Neural progenitor cell (in vitro differentiated cells): ENCODE measurements around the gene AGPS. TPM values are rescaled to one million over a fixed set of nuclear protein-coding genes. Genes with fewer than 3 reads are reported as not detected.

Experiments
- DNase-seq: peaks from one replicate; pipeline ENCODE4 v3.0.0-alpha.2; 2016; ENCODE audit warnings: low spot score
- H2AFZ ChIP-seq: fragments of 200-600 bp; sonication (generic); replicated peaks from 2 replicates; pipeline ENCODE4 v1.6.1; 2016; ENCODE audit warnings: antibody characterized with exemption
- H3F3A ChIP-seq: fragments of 200-600 bp; sonication (generic); 2 replicates; pipeline ENCODE4 v1.6.1; 2016; ENCODE audit warnings: antibody characterized with exemption, low read depth
- H3K27ac ChIP-seq: fragments of 200-600 bp; sonication (generic); 2 replicates; pipeline ENCODE4 v1.5.1; 2016; ENCODE audit warnings: mild to moderate bottlenecking
- H3K27me3 ChIP-seq: fragments of 200-600 bp; sonication (generic); 2 replicates; pipeline ENCODE4 v1.6.1; 2016; ENCODE audit warnings: mild to moderate bottlenecking, moderate library complexity
- H3K36me3 ChIP-seq: fragments of 200-600 bp; sonication (generic); 2 replicates; pipeline ENCODE4 v1.5.1; 2016
- H3K4me1 ChIP-seq: fragments of 200-600 bp; sonication (generic); 2 replicates; pipeline ENCODE4 v1.6.1; 2016; ENCODE audit warnings: mixed run types
- H3K4me2 ChIP-seq: fragments of 200-600 bp; sonication (generic); 2 replicates; pipeline ENCODE4 v1.6.1; 2016
- H3K4me3 ChIP-seq: fragments of 200-600 bp; sonication (generic); 2 replicates; pipeline ENCODE4 v1.5.1; 2016
- H3K79me2 ChIP-seq: fragments of 200-600 bp; sonication (generic); 2 replicates; pipeline ENCODE4 v1.6.1; 2016; ENCODE audit warnings: low read depth
- H3K9ac ChIP-seq: fragments of 200-600 bp; sonication (generic); 2 replicates; pipeline ENCODE4 v1.6.1; 2016
- H3K9me3 ChIP-seq: fragments of 200-600 bp; sonication (generic); 2 replicates; pipeline ENCODE4 v1.5.1; 2016; ENCODE audit warnings: low read depth
- H4K20me1 ChIP-seq: fragments of 200-600 bp; sonication (generic); 2 replicates; pipeline ENCODE4 v1.6.1; 2016; ENCODE audit warnings: low read depth
- H3K27ac Mint-ChIP-seq: 3 replicates; pipeline ENCODE4 v1.8.0; 2021; ENCODE audit warnings: mixed read lengths
- H3K27me3 Mint-ChIP-seq: 2 replicates; pipeline ENCODE4 v1.8.0; 2022; ENCODE audit warnings: low read depth, mild to moderate bottlenecking, inconsistent platforms, moderate library complexity, mixed read lengths; ENCODE audit not compliant: insufficient read depth
- H3K36me3 Mint-ChIP-seq: 3 replicates; pipeline ENCODE4 v1.8.0; 2021; ENCODE audit warnings: mixed read lengths
- H3K4me1 Mint-ChIP-seq: 3 replicates; pipeline ENCODE4 v1.8.0; 2021; ENCODE audit warnings: mixed read lengths
- H3K4me3 Mint-ChIP-seq: 3 replicates; pipeline ENCODE4 v1.8.0; 2021; ENCODE audit warnings: mild to moderate bottlenecking, moderate library complexity, mixed read lengths
- H3K9me3 Mint-ChIP-seq: 3 replicates; pipeline ENCODE4 v1.8.0; 2020; ENCODE audit warnings: mixed read lengths
- CTCF ChIP-seq: fragments of 200-600 bp; sonication (generic); IDR thresholded peaks from 2 replicates; pipeline ENCODE4 v1.5.1; 2017; ENCODE audit warnings: antibody characterized with exemption, mild to moderate bottlenecking
- EZH2 ChIP-seq: fragments of 200-600 bp; sonication (generic); IDR thresholded peaks from 2 replicates; pipeline ENCODE4 v1.6.1; 2017; ENCODE audit warnings: antibody characterized with exemption, mild to moderate bottlenecking, moderate library complexity
- EZH2phosphoT487 ChIP-seq: fragments of 200-600 bp; sonication (generic); IDR thresholded peaks from 2 replicates; pipeline ENCODE4 v1.6.1; 2017; ENCODE audit warnings: antibody characterized with exemption
- total RNA-seq: library from RNA; depleted of rRNA; stranded (reverse); fragments of >200 nt; gene quantifications from 2 replicates; pipeline ENCODE4 v1.2.3, GENCODE V29; 2015; ENCODE audit warnings: low replicate concordance

Gene AGPS
- total RNA-seq, 1 donor from 2014 or later: 63.5 TPM

- Mint-ChIP-seq H3K4me3 (no peak overlapping the region), H3K27me3 (no peaks in the 10 kb centered on the region), H3K9me3 (no peaks in the 10 kb centered on the region), H3K27ac (no peak overlapping the region), H3K36me3 (no peaks in the 10 kb centered on the region), H3K4me1 (peaks cover 9% of the 10 kb centered on the region)
- H2AFZ ChIP-seq: no peak overlapping the region
- H3K9me3 ChIP-seq: no peaks in the 10 kb centered on the region
- no peaks in the 10 kb centered on the region for H3K27me3 ChIP-seq
- TF ChIP-seq EZH2phosphoT487 (peak; percentile 49), EZH2 (no peak), CTCF (no peak)
- H4K20me1 ChIP-seq: peaks cover 5% of the 10 kb centered on the region
- H3K79me2 ChIP-seq: no peaks in the 10 kb centered on the region
- H3K9ac ChIP-seq: no peak overlapping the region
- H3K36me3 ChIP-seq: no peaks in the 10 kb centered on the region
- H3F3A ChIP-seq: no peaks in the 10 kb centered on the region
- H3K27ac ChIP-seq: no peak overlapping the region
- peaks cover 6% of the 10 kb centered on the region for H3K4me1 ChIP-seq
- DNase-seq: peak; percentile 38
- no peak overlapping the region for H3K4me2 ChIP-seq
- no peak overlapping the region for H3K4me3 ChIP-seq
Observed at GRCh38 chr2:177538323-177538722, 145.8 kb downstream of the AGPS start.

- Mint-ChIP-seq H3K36me3 (no peaks in the 10 kb centered on the region), H3K27ac (no peak overlapping the region), H3K4me3 (no peak overlapping the region), H3K9me3 (no peaks in the 10 kb centered on the region), H3K4me1 (peaks cover 9% of the 10 kb centered on the region), H3K27me3 (no peaks in the 10 kb centered on the region)
- Histone ChIP-seq H3K4me1 (peaks cover 6% of the 10 kb centered on the region), H3K4me2 (no peak overlapping the region), H3K27ac (no peak overlapping the region), H3K9ac (no peak overlapping the region), H4K20me1 (peaks cover 5% of the 10 kb centered on the region), H2AFZ (no peak overlapping the region), H3K9me3 (no peaks in the 10 kb centered on the region), H3F3A (no peaks in the 10 kb centered on the region), H3K4me3 (no peak overlapping the region), H3K27me3 (no peaks in the 10 kb centered on the region), H3K36me3 (no peaks in the 10 kb centered on the region), H3K79me2 (no peaks in the 10 kb centered on the region)
- DNase-seq: no peak
- TF ChIP-seq CTCF (no peak), EZH2 (no peak), EZH2phosphoT487 (no peak)
Observed at GRCh38 chr2:177540283-177540682, 147.7 kb downstream of the AGPS start.

DNA sequence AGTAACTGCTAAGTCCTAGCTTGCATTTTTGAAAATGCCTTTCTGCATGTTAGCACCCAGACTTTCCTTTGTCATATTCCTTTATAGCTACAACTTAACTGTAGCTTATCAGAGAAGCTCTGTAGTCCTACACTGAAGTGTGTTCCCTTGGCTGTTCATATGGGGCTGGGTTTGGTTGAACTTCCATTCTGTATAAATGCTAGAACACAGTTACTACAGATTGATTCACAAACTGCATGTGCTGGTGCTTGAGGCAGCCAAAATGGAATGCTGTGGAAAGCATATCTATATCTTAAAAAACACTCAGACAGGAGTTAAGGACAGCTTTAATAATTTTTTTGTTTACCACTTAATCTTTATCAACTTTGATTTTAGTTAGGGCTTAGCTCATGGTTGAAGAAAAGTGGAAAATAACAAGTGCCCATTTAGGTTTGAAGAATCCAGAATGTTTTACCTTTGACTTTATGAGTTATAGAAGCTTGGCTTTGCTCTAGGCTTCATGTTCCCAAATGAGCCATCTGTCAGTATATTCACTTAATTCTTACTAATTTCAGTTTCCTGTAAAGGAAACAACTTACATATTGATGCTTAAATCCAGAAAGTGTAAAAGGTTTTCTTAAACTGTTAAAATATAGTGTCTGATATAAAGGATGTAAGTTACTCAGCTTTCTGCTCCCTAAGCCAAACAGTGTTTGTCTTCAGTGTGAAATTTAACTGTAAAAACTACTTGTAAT lies 148.9 kb downstream of the AGPS start:
- Mint-ChIP-seq H3K27ac (no peak overlapping the region), H3K4me3 (no peak overlapping the region), H3K9me3 (peaks cover 8% of the 10 kb centered on the region), H3K27me3 (peaks cover 2% of the 10 kb centered on the region), H3K36me3 (no peaks in the 10 kb centered on the region), H3K4me1 (peaks cover 9% of the 10 kb centered on the region)
- Histone ChIP-seq H3K4me2 (no peak overlapping the region), H2AFZ (no peak overlapping the region), H3K27me3 (no peaks in the 10 kb centered on the region), H3K79me2 (no peaks in the 10 kb centered on the region), H3K4me3 (no peak overlapping the region), H3K9ac (no peak overlapping the region), H3K4me1 (peaks cover 6% of the 10 kb centered on the region), H3K36me3 (no peaks in the 10 kb centered on the region), H3K27ac (no peak overlapping the region), H3F3A (no peaks in the 10 kb centered on the region), H3K9me3 (no peaks in the 10 kb centered on the region), H4K20me1 (peaks cover 5% of the 10 kb centered on the region)
- TF ChIP-seq EZH2 (no peak), EZH2phosphoT487 (no peak)
- DNase-seq: no peak

- H2AFZ ChIP-seq: no peak overlapping the region
- no peak overlapping the region for H3K9ac ChIP-seq
- no peak for DNase-seq
- peaks cover 3% of the 10 kb centered on the region for H3K9me3 ChIP-seq
- H3K4me3 ChIP-seq: no peak overlapping the region
- Mint-ChIP-seq H3K27ac (no peak overlapping the region), H3K27me3 (peaks cover 4% of the 10 kb centered on the region), H3K4me3 (no peak overlapping the region), H3K4me1 (peaks cover 9% of the 10 kb centered on the region), H3K36me3 (no peaks in the 10 kb centered on the region), H3K9me3 (peaks cover 10% of the 10 kb centered on the region)
- peaks cover 6% of the 10 kb centered on the region for H3K4me1 ChIP-seq
- TF ChIP-seq CTCF (no peak), EZH2phosphoT487 (no peak), EZH2 (no peak)
- H3K36me3 ChIP-seq: no peaks in the 10 kb centered on the region
- peaks cover 5% of the 10 kb centered on the region for H4K20me1 ChIP-seq
- H3K4me2 ChIP-seq: no peak overlapping the region
- H3K27me3 ChIP-seq: no peaks in the 10 kb centered on the region
- H3F3A ChIP-seq: no peaks in the 10 kb centered on the region
- H3K79me2 ChIP-seq: no peaks in the 10 kb centered on the region
- no peak overlapping the region for H3K27ac ChIP-seq
Observed at GRCh38 chr2:177542396-177542795, 149.8 kb downstream of the AGPS start.
